ENCODE measurements around the gene ZNF227. TPM values are rescaled to one million over a fixed set of nuclear protein-coding genes. Genes with fewer than 3 reads are reported as not detected.

Gene ZNF227
- total and polyA plus RNA-seq, 2 donors (not counting 3 experiments of a cell fraction or from before 2014, with no cell fraction given), result 3.4 to 17.8 TPM

GRCh38 chr19:44204772-44205171, 7.6 kb upstream of the ZNF227 start:
- dilution Hi-C loops (cut with MboI; ENCODE audit: extremely low pct_ligation_motif_present, low sequenced_read_pairs), result no loop called here
- intact Hi-C loops (cut with micrococcal nuclease), result no loop called here
- no peaks in the 10 kb centered on the region for H3K9me3 ChIP-seq (replicated peaks; ENCODE audit: control insufficient read depth, insufficient read depth, low read length)
- no peaks in the 10 kb centered on the region for H3K9me1 ChIP-seq (replicated peaks; ENCODE audit: control insufficient read depth, extremely low read depth, insufficient read depth, low read length)
- no peaks in the 10 kb centered on the region for H3K27me3 ChIP-seq (ENCODE audit: control insufficient read depth in 2 of 2, insufficient read depth in 2 of 2, low read length in 2 of 2)
- H3K4me2 ChIP-seq (ENCODE audit: insufficient read depth, low read length), result no peak overlapping the region
- no peak overlapping the region for H3K4me3 ChIP-seq (replicated peaks in 1 of 3; ENCODE audit: insufficient read depth in 1 of 3, low read depth in 1 of 3, low read length in 3 of 3)
- peaks cover 3% of the 10 kb centered on the region for H3K4me1 ChIP-seq (ENCODE audit: control insufficient read depth, extremely low read depth, insufficient read depth, low read length)
- no peak overlapping the region for H3K9ac ChIP-seq (replicated peaks; ENCODE audit: extremely low read depth, insufficient read depth, low read length)
- POLR2A ChIA-PET, result no interaction called here
- FAIRE-seq (no peak), DNase-seq (ENCODE audit: low read depth, low spot score) (no peak)
- no peak overlapping the region for H2AFZ ChIP-seq (ENCODE audit: low read depth, low read length)
- no peaks in the 10 kb centered on the region for H4K20me1 ChIP-seq (replicated peaks; ENCODE audit: control insufficient read depth, extremely low read depth, insufficient read depth, low read length)
- H3K36me3 ChIP-seq (ENCODE audit: control insufficient read depth in 2 of 2, extremely low read depth in 1 of 2, insufficient read depth in 2 of 2, low read length in 2 of 2), result no peaks in the 10 kb centered on the region
- CTCF ChIA-PET, result no interaction called here
- no peak overlapping the region for H3K27ac ChIP-seq (ENCODE audit: insufficient read depth, low read depth, low read length)
- H3K79me2 ChIP-seq (ENCODE audit: control insufficient read depth, insufficient read depth, low read length), result no peaks in the 10 kb centered on the region
- BruUV-seq (replicated peaks), result no TSS peak
- TF ChIP-seq MAX (IDR thresholded peaks at IDR 0.05; ENCODE audit: insufficient read depth, insufficient read length) (no peak), POLR2A (IDR thresholded peaks at IDR 0.05; ENCODE audit: low read depth, low read length) (no peak), FOS (IDR thresholded peaks at IDR 0.05; ENCODE audit: borderline replicate concordance, insufficient read depth, low read length) (no peak), EZH2 (IDR thresholded peaks at IDR 0.05; ENCODE audit: borderline replicate concordance, low read depth, low read length, severe bottlenecking) (no peak), POLR2AphosphoS5 (IDR thresholded peaks at IDR 0.05; ENCODE audit: insufficient read depth, low read depth, low read length) (no peak), MYC (IDR thresholded peaks at IDR 0.05; ENCODE audit: low read depth, low read length) (no peak), CTCF (IDR thresholded peaks at IDR 0.05; ENCODE audit: extremely low read depth in 1 of 2, insufficient read depth in 1 of 2, low read depth in 1 of 2, low read length in 2 of 2) (no peak), GATA2 (IDR thresholded peaks at IDR 0.05; ENCODE audit: insufficient read depth, insufficient read length, low read depth, low read length) (no peak), JUN (IDR thresholded peaks at IDR 0.05; ENCODE audit: borderline replicate concordance, insufficient read depth, insufficient read length, low read depth) (no peak)

Data from endothelial cell of umbilical vein (primary cell).